ENCODE measurements around the gene AKT3.

- TF ChIP-seq CTCF (IDR thresholded peaks at IDR 0.05) (no peak), POLR2A (IDR thresholded peaks at IDR 0.05) (no peak)
Observed at GRCh38 chr1:243758647-243759046, 91.4 kb downstream of the AKT3 start.

Data from thyroid gland (tissue), 4 donors.